DMS153 treated with DMSO at 0.1 percent for 48 hours (cell line): Measurements from ENCODE around the gene HIKESHI.
"Not testable (repeated sequence)": the region's sequence is repeated elsewhere in the genome, so short reads cannot be mapped to it uniquely, and the experiment has no call there.

Experiments
- DNase-seq: peaks from one replicate; lab custom pipeline; 2025; ENCODE audit not compliant: unreplicated experiment; lab: John Stamatoyannopoulos, UW

Gene HIKESHI

DNA sequence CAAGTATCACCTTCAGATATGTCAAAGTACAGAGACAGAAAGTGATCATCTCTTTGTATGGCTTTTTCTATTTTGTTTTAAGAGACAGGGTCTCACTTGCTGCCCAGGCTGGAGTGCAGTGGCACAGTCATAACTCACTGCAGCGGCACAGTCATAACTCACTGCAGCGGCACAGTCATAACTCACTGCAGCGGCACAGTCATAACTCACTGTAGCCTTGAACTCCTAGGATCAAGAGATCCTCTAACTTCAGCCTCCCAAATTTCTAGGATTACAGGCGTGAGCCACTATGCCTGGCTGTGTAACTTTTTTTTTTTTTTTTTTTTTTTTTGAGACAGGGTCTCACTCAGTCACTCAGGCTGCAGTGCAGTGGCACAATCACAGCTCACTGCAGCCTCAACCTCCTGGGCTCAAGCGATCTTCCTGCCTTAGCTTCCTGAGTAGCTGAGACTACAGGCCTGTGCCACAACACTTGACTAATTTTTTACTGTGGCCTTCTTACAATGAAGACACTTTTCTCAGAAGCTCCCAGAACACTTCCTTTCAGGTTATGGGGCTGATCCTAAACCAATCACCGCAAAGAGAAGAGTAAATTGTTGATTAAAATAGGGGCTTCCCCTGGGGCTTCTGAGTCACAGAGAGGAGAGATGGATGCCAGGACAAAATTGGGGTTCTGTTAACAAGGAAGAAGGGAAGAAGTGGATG lies 9.0 kb upstream of the HIKESHI start:
- no peak for DNase-seq

DNA sequence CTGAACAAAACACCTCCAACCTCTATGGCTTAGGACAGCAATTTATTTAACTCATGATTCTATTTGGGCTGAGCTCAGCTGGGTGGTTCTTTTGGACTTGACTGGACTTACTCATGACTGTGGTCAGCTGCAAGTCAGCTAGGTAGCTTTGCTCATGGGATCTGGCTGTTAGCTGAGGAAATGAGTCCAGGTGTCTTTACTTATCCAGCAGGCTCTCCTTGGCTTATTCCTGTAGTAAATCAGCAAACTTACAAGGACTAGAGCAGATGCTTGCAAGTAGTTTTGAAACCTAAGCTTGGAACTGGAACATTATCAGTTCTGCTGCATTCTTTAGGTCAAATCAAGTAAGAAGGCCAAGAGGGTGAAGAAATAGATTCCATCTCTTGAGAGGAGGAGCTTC lies 8.0 kb upstream of the HIKESHI start:
- no peak for DNase-seq

DNA sequence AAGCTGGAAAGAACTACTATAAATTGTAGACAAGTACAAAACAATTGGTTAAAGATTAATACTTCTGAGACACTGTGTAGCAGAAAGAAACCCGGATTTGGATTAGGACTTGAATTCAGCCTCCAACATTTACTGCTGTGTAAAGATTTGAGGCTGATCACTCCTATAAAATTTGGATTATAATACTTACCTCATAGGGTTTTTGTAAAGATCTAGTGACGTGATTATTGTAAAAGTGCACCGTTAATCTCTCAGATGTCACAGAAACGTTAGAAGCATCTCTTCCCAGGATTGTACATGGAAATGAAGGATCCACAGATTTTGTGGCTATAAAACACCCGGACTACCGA lies 323 bp upstream of the HIKESHI start:
- DNase-seq, result no peak

DNA sequence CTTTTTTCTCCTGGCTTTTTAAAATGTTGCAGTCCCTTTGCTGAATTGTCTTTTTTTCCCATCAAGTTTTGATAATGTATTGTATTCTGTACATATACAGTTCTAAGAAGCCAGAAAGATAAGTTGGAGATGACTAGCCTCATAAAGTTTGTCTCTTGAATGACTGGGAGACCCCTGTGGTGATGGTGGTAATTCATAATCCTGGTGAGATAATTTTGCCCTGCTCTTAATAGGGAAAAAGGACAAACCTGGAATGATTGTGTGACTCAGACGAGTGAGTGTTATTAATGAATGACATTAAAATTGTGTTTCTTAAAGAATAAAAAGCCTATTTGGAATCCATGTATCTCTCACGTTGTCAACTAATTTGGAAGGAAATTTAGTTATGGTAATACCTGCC lies 1.2 kb downstream of the HIKESHI start:
- DNase-seq, result no peak

DNA sequence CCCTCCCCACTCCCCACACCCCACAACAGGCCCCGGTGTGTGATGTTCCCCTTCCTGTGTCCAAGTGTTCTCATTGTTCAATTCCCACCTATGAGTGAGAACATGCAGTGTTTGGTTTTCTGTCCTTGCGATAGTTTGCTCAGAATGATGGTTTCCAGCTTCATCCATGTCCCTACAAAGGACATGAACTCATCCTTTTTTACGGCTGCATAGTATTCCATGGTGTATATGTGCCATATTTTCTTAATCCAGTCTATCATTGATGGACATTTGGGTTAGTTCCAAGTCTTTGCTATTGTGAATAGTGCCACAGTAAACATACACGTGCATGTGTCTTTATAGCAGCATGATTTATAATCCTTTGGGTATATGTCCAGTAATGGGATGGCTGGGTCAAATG lies 6.7 kb downstream of the HIKESHI start:
- not testable (repeated sequence) for DNase-seq

DNA sequence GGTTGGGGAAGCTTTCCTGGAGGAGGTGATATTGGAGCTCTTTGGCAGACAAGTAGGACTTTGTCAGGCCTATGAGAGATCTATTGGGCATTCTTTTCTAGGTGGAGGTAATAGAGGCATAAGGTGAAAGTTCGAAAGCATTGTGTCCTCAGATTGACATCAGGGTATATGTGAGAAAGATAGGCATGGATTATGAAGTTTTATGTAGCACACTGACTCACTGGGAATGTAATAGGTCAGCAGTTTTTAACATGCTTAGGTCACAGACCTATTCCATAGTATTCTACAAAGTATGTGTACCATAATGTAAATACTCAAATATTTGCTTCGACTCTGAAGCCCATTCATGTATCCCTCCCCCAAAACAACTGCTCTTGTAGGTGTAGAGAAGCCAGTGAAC lies 11.8 kb downstream of the HIKESHI start:
- DNase-seq, result no peak

DNA sequence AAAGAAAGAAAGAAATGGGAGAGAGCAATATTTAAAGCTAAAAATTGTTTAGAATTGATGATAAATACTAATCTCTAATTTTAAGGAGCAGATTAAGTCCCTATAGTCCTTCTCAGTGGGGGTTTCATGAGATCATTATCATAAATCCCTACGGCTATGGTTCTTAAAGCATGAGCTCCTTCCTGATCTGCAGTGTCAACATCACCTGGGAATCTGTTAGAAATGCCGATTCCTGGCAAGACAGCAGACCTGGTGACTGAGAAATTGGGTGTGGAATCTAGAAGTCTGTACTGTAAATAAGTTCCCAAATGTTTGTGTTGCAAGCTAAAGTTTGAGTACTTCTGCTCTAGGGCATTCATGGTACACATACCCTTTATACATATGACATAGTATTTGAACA lies 12.6 kb downstream of the HIKESHI start:
- no peak for DNase-seq

DNA sequence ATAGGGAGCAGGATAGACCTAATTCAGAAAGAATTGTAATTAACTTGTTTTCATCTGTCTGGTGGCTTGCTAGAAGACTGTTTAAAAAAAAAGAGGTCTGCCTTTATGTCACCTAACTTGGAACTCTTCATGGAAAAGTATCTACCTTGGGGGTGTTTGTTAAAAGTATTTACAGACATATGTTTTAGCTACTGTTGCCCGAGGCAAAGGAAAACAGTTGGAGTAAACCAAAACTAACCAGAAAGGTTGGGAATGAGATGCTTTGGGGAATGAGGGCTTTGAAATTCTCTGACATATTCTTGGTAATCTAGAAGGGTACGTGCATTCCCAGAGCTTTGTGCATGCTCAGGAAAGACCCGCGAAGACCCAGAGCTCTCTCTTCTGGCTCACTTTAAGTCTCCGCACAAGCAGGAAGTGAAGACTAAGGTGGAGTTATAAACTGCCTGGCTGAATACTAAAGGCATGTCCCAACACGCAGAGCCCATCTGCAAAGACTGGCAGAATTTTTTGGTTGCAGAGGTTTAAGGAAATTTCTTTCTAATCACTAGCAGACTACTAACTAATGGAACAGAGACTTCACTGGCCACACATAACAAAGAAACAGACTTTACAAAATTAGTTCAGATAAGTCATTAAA lies 33.2 kb downstream of the HIKESHI start:
- DNase-seq, result no peak

DNA sequence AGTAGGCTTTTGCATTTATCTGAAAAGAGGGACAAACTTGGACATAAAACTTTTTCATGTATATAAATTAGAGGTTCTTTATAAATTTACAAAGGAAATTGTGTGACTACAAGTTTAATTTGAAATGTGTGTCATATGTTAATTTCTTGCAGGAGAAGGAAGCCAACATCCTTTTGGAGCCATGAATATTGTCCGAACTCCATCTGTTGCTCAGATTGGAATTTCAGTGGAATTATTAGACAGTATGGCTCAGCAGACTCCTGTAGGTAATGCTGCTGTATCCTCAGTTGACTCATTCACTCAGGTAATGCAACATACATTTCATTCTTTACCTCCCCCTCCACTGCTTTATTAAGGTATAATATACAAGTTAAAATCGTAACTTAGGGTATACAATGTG lies 35.2 kb downstream of the HIKESHI start:
- no peak for DNase-seq

DNA sequence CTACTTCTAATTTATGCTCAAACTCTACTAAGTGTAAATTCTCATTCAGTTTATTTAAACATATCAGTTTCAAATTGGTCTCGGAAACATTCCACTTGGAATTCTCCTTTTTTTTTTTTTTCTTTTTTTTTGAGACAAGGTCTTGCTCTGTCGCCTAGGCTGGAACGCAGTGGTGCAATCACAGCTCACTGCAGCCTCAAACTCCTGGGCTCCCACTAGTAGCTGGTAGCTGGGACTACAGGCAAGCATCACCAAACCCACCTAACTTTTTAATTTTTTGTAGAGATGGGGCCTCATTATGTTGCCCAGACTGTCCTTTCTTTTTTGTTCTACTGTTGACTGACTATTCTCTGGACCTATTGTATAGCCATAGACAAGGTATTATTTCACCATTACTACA lies 39.3 kb downstream of the HIKESHI start:
- no peak for DNase-seq

DNA sequence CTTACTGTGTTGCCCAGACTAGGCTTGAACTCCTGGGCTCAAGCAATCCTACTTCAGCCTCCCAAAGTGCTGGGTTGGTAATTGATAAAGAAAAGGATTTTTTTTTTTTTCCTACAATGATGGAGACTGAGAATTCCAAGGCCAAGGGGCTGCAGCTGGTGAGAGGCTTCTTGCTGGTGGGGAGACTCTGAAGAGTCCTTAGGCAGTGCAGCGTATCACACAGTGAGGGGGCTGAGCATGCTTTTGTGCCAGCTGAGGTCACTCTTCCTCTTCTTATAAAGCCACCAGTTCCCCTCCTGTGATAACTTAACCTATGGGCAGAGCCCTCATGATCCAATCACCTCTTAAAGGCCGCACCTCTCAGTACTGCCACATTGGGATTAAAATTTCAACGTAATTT lies 44.5 kb downstream of the HIKESHI start:
- no peak for DNase-seq

DNA sequence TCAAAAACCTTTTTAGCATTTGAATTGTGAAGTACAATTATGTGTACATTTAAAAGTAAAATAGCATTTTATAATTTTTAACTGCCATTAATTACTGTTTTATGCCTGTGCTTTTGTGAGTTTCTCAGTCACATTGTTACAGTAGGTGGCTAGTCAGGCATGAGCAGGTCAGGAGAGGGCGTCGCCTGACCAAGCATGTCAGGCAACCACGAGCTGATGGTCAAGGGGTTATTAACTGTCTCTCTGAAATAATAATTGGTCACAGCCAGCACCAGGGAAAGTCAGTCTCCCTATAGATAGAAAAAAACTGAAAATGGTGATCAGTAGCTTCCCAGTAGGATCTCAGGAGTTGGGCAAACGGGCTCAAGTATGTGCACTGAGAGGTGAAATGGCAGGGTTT lies 53.2 kb downstream of the HIKESHI start:
- DNase-seq, result no peak

DNA sequence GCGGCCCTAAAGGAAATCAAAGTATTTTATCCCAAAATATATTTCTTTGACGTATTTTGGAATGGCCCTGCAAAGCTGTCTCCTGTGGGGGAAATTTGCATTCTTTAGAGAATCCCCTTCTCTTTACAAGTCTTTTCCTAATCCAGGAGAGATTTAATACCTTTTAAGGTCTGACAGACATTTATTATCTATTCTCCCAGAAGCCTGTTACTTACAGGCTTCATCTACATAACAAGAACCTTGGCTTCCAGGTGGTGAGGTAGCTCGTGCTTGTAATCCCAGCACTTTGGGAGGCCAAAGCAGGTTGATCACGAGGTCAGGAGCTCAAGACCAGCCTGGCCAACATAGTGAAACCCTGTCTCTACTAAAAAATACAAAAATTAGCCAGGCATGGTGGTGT lies 55.4 kb downstream of the HIKESHI start:
- DNase-seq, result not testable (repeated sequence)

DNA sequence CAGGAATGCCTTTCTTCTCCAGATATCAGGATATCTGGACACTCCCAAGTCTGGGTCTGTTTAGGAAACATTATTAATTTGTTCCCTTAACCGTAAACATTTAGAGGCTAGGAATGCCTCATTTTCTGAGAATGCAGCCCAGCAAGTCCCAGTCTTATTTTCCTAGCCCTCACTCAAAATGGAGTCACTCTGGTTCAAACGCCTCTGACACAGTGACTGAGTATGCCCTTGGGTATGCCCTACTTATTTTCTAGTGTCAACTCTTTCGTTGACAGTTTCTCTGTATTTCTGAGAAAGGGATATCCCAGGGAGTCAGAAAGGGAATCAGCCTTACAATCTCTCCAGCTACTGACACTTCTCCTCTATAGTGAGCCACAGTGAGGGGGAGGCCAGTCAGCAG lies 56.7 kb downstream of the HIKESHI start:
- no peak for DNase-seq

DNA sequence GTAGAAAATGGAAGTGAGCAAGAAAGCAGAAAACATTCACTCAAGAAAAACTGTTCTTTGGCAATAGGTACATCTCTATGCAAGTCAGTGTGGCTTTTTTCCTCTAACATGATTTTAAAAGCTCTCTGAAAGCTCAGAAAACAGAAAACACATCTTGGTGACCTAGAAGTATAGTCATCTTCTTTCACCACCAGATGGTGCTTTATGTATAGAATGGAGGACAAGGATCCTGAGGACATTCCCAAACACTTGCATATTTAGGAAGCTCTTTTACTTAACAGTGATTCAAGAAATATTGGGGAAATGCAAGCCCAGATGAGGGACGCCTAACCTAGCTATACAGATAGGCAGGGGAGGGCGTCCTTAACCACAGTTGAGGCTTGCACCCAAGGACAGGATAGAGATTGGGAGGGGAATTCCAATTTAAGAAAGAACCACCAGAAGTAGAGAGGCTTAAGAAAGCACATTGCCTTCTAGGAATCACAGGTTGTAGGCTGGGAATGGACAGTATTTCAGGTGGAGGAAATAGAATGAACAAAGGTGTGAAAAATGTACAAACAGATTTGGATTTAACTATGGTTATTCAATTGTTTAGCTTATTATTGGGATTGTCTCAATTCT lies 58.8 kb downstream of the HIKESHI start:
- no peak for DNase-seq

DNA sequence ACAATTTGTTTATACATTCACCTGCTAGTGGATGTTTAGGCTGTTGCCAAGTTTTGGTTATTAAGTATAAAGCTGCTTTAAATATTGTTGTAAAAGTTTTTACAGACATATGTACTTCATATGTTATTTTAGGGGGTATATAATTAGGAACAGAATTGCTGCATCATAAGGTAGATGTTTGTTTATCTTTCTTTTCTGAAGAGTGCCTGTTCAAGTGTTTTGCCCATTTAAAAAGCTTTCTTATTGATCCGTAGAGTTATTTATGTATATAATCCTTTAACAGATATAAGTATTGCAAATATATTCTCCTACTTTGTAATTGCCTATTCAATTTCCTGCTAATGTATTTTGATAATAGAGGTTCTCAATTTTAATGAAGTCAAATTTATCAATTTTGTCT lies 61.4 kb downstream of the HIKESHI start:
- no peak for DNase-seq

DNA sequence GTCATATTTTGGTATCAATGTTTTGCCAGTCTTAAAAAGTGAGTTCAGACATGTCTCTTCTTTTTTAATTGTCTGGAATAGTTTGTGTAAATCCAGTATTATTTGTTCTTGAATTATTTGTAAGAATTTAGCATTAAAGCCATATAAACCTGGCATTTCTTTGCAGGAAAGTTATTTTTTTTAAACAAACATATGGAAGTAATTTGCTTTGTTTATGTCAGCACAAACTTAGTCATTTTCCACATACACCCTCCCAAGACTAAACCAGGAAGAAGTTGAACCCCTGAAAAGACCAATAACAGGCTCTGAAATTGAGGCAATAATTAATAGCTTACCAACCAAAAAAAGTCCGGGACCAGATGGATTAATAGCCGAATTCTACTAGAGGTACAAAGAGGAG lies 63.5 kb downstream of the HIKESHI start:
- DNase-seq, result no peak

DNA sequence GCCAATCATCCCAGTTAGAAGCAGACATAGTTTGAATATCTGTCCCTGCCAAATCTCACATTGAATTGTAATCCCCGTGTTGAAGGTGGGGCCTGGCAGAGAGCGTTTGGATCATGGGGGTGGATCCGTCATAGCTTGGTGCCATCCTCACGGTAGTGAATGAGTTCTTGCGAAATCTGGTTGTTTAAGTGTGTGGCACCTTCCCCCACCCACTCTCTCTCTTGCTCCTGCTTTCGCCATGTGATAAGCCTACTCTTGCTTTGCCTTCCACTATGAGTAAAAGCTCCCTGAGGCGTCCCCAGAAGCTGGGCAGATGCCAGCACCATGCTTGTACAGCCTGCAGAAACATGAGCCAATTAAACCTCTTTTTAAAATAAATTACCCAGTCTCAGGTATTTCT lies 67.6 kb downstream of the HIKESHI start:
- no peak for DNase-seq

DNA sequence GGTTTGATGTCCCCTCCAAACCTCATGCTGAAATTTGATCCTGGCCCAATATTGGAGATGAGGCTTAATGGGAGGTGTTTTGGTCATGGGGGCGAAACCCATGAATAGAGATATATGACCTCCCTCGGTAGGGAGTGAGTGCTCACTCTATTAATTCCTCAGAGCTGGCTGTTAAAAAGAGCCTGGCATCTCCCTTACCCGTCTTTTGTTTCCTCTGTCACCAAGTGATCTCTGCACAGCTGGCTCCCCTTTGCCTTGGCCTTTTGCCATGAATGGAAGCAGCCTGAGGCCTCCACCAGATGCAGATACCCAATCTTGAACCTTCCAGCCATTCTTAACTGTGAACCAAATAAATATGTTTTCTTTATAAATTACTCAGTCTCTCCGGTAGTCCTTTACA lies 68.1 kb downstream of the HIKESHI start:
- DNase-seq, result no peak

DNA sequence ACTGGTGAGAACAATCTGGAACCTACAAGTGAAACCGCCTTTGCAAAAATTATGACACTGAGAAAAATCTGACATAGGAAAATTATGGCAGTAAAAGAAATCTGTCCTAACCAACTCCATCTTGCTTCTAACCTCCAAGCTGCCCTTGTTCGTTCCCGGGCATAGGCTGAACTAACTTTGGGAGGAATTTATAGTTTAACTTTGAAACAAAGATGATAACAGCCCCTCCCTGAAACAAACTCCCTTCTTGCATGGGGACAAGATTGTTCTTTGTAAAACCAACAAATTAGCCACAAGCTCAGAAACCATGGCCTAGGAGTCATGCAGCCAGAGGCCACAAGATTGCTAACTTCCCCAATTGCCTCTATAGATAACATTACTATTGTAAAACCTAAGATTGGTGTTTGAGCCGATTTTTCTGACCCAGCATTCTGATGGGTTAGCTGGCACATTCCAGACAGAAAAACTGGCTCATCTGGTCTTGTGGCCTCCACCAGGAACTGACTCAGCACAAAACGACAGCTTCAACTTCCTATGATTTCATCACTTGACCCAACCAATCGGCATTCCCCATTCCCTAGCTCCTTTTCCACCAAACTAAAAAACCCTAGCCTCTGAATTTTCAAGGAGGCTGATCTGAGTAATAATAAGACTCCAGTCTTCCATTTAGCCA lies 69.0 kb downstream of the HIKESHI start:
- no peak for DNase-seq

DNA sequence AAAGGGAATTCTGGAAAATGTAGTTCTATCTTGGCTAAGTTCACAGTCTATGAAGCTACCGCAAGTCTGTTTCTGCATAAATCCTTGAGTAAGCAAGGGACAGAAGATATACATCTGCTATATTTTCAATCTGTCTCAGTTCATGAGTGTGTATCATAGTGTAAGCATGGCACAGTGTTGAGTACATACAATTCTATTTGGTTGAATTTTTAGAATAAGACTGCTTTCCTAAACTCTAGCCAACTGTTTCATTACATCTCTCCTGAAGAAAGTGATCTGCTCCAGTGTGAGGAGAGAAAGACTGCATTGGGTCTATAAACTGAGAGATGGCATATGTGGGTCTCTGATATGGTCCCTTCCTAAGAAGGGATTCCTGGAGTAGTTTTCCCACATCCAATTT lies 70.0 kb downstream of the HIKESHI start:
- DNase-seq, result no peak

DNA sequence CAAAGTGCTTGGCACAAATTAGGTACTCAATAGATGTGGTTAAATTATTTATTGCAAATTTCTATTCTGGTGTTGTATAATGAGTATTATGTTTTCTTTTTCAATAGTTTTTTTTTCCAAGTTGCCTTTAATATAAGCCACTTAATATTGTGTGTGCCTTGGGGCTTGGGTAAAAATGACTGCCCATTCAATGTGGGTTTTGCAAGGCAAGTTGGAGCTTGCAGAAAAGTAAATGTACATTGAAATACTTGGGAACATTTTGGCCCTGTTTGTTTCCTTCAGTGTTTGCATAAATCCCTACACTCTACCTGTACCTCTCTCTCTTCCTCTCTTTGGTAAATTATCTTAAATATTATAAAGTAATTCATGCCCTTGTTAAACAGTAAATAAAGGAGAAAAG lies 70.5 kb downstream of the HIKESHI start:
- DNase-seq, result no peak
